GM19452 (cell line): ENCODE data around the gene PPP5C.

Experiments used
- ATAC-seq: cut with Tn5 transposase; IDR thresholded peaks from one replicate; pipeline ENCODE4 v1.9.1; 2021; ENCODE audit not compliant: unreplicated experiment

The PPP5C gene

DNA sequence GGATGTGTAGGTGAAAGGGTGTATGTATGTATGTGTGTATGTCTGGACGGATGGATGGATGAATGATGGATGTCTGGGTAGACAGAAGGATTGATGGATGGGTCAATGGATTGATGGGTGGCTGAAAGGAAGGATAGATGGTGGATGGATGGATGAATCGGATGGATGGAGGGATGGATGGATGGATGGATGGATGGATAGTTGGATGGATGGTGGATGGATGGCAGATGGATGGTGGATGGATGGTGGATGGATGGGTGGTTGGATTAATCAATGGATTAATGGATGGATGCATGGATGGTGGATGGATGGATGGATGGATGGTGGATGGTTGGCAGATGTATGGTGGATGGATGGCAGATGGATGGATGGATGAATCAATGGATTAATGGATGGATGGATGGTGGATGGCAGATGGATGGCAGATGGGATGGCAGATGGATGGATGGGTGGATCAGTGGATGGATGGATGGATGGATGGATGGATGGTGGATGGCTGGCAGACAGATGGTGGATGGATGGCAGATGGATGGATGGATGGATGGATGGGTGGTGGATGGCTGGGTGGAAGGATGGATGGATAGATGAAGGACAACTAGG lies 16.5 kb upstream of the PPP5C start:
- no peak for ATAC-seq

DNA sequence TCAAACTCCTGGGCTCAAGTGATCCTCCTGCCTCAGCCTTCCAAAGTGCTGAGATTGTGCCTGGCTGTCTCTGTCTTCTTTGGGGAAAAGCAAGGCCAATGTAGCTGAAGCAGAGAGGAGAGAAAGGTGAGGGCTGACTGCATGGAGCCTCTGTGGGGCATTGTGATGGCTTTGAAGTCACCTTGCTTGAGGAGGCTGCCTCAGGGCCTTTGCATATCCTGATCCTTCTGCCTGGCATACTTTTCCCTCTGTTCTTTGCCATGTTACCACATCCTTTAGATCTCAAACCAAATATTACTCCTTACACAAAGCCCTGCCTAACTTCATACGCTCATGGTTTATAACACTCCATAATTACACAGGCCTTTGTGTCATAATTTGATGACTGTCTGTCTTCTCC lies 9.4 kb upstream of the PPP5C start:
- no peak for ATAC-seq

DNA sequence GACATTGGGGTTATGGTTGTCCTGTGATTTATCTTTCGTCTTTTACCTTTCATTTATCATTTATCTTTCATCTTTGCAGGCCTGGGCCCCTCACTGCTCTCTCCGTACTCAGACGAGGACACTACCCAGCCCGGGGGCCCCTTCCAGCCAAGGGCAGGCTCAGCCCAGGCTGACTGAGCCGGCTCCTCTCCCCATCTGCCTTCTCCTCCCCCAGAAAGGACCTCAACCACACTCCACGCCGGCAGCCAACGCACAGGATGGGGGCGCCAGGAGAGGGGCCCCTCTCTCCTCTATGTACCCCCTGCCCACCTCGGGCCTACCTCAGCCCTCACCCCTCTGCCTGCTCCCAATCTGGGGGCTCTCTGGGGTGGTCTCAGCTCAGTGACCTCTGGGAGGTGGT lies 7.4 kb upstream of the PPP5C start:
- ATAC-seq, result no peak

DNA sequence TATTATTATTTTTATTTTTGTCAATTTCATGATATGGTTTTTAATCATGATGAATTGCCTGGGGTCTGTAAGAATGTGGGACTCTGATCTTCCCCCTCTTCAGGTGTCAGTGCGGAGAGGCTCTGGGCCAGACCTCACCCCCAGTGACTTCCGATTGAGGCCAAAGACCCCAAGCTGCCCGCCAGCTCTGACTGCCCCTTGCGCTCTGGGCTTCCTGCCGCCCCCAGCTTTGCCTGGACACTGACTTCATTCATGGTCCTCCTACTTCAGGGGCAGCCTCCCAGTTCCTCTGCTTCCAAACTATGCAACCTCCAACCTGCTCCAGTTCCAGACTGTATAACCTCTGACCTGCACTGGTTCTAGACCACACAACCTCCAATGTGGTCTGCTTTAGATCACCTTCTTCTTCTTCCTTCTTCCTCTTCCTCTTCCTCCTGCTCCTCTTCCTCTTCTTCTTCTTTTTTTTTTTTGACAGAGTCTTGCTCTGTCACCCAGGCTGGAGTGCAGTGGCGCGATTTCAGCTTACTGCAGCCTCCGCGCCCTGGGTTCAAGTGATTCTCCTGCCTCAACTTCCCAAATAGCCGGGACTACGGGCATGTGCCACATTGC lies 6.7 kb upstream of the PPP5C start:
- no peak for ATAC-seq

DNA sequence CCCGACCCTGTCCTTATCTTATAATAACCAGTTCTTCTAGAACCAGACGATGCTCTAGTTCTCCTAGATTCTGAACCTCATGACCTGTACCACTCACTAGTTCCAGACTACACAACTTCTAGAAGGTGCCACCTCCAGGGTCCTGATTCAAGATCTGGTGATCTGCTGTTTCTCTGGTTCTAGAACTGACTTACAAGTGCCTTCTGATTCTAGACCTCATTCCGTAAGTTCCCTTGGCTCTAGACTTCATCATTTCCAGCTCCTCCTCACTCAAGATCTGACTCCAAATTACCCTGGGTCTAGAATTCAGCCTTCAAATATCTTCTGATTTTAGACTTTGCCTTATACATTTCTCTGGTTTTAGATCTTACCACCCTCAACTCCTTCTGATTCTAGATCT lies 5.0 kb upstream of the PPP5C start:
- no peak for ATAC-seq

DNA sequence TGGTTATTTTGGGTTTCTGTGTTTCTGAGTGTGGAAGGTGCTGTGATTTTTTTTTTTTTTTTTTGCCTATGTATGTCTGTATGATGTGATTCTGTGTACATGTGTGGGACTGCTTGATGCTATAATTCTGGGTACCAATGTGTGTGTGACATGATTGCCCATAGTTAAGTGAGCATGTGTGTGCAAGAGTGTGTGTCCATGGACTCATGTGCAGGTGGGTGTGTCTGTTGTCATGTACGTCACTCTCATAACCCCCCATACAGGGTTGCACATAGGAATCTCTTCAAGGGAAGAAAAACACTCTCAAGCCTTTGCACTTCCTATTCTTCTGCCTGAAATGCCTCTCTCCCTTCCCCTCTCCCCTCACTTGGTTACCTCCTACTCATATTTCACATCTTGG lies 2.5 kb upstream of the PPP5C start:
- no peak for ATAC-seq

DNA sequence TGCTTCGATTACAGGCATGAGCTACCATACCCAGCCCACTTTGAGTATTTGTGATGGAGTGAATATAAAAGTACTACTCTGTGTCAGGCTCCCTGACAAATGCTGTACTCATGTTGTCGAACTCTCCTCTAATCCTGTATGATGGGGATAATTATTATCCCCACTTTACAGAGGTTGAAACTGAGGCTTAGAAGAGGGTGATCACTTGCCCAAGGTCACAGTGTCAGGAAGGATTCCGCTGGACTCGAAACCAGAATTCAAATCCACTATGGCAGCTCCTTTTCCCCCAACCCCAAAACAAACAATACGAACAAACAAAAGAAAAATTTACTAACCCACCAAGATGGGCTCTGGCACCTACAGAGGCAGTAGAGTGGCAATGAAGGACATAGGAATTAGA lies 1.7 kb upstream of the PPP5C start:
- ATAC-seq, result no peak

DNA sequence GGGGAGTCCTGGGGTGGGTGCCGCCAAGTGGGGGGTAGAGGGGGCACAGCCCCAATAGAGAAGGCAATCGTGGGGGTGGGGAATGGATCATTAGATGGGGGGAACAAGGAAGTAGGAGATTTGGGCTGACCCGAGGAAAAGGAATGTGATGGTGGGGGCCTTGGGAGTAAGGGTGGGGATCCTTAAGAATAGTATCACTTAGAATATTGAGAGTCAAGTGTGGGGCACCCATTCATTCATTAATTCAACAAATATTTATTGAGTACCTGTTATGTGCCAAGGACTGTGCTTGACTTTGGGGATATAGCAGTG lies 641 bp downstream of the PPP5C start:
- ATAC-seq, result no peak

DNA sequence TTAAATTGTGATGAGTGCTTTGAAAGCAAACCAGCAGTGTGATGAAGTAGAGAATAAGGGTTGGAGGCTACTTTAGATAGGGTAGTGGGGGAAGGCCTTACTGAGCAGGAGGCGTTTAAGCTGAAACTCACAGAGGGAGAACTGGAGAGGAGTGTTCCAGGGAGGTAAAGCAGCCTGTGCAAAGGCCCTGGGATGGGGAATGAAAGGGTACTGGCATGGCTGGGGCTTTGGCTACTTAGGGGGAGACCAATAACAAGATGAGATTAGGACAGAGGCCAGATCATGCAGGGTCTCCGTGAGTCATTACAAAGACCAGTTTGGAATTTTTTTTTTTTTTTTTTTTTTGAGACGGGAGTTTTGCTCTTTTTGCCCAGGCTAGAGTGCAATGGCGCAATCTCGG lies 1.1 kb downstream of the PPP5C start:
- ATAC-seq, result no peak

DNA sequence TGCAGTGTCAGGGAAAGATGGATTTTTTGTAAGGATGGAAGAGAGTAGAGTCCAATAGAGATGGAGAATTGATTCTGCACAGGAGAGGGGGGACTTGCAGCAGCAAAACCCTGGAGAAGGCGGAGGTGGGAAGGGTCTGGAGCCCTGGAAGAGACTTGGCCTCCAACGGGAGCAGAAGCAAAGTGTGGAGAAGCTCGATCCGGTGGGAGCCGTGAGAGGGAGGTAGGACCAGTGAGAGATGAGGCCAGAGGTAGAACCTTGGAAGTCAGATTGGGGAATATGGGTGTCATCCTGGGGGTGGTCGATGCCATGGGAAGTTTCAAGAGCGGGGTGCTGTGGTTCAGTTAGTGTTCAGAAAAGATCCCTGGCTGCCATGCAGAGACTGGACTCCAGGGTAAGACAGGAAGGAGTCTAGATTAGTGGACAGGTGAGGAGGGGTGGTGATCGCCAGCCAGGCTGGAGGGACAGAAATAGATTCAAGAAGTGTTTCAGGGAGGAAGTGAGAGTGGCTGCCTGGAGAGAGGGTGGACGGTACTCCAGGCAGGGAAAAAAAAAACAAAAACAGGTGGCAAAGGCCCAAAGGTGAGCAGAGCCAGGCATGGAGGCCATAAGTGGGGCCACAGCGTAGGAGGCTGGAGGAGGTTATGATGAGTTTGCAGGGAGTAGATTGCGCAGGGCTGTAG lies 2.6 kb downstream of the PPP5C start:
- ATAC-seq, result no peak

DNA sequence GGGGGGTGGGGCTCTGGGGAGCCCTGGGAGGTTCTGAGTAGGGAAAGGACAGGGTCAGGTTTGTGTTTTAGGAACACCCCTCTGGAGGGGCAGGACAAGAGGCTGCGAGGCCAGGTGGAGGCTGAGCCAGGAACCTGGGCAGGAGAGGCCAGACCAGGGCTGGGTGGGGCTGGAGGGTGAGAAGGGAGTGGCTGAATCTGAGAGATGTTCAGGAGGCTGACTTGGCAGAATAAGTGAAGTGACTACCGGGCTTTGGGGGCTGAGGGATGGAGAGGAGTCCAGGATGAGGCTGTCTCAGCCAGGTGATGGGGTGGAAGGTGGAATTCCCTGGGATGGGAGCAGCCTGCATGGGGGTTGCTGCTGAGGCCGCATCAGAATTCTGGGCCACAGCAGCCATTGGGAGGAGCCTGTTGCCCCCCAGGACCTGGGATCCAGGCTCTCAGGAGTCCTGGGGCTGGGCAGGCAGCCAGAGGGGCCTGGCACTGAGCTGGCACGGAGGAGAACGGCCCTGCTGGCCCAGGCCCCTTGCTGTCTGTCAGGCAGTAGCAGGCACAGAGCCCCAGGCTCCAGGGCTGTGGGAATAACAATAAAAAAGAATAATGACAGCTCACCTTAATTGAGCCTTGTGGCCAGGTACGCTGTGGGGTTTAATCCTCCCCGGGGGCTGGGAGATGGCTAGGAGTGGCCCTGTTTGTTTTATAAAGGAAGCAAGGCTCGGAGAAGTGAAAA lies 3.3 kb downstream of the PPP5C start:
- ATAC-seq, result no peak

DNA sequence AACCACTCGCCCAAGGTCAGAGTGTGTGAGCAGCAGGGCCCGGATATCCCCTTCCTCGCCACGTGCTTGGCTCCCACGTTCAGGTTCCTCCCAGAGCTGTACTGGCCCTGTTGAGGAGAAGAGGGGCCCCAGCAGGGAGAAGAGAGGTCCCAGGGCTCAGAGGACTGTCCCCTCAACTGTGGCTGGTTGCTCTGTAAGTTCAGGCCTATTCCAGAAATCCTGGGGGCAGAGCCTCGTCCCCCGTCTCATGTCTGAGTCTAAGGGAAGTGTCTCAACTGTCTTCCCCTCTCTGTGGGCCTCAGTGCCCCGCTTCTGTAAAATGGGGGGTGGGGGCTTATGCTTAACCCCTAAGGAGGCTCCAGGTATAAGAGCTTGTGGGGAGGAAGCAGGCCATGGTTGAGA lies 3.9 kb downstream of the PPP5C start:
- no peak for ATAC-seq

DNA sequence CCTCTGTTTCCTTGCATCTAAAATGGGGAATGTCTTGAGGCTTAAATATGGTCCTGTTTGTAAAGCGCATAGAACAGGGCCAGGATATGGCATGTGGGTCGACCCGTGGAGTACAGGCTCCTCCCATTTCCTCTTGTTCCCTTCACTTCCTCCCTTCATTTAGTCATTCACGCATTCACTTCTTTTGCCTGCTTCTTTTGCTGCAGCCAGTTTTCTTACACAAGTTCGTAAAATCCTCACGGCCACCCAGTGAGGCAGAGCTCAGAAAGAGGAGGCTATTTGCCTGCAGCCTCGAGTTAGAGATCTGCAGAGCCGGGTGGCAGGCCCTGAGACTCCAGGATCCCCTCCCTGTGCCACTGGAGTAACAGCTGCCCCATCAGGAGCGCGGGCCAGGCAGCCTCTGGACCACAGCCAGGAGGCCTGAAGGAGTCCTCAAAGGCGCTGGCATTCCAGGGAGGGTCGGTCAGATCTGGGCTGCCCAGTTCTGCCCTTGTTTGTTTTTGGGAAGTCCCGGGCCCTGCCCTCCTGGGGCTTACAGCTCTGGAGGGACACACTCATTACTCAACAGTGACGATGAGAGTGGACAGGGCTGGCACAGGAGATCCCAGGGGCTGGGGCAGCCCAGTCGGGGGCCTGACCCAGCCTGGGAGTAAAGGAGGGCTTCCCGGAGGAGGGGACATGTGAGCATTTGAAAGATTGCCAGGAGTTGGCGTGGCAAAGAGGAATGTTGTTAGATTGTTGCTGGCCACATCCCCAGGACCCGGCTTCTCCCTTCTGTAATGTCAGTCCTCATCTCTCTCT lies 4.6 kb downstream of the PPP5C start:
- no peak for ATAC-seq

DNA sequence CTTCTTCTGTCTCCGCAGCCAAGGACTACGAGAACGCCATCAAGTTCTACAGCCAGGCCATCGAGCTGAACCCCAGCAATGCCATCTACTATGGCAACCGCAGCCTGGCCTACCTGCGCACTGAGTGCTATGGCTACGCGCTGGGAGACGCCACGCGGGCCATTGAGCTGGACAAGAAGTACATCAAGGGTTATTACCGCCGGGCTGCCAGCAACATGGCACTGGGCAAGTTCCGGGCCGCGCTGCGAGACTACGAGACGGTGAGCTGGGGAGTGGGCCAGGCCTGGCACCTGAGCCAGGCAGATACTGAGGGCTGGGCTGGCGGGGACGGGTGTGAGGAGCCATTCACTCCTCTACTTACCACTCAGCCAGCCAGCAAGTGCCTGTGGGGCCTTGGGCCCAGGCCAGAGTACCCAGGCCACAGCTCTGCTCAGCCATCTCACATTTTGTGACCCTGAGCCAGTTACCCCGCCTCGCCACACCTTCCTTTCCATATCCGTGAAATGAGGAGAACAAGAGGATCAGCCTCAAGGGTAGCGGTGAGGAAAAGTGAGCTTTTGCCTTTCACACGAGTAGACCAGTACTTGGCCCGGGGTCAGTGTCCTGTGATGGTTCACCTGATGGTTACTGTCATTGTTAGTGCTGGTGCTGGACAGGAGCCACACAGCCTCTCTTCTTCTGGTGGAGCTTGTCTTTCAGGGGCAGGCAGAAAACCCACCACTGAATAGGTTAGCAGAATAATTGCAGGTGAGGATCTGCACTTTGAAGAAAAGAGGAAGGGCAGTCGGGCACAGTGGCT lies 7.0 kb downstream of the PPP5C start:
- no peak for ATAC-seq

DNA sequence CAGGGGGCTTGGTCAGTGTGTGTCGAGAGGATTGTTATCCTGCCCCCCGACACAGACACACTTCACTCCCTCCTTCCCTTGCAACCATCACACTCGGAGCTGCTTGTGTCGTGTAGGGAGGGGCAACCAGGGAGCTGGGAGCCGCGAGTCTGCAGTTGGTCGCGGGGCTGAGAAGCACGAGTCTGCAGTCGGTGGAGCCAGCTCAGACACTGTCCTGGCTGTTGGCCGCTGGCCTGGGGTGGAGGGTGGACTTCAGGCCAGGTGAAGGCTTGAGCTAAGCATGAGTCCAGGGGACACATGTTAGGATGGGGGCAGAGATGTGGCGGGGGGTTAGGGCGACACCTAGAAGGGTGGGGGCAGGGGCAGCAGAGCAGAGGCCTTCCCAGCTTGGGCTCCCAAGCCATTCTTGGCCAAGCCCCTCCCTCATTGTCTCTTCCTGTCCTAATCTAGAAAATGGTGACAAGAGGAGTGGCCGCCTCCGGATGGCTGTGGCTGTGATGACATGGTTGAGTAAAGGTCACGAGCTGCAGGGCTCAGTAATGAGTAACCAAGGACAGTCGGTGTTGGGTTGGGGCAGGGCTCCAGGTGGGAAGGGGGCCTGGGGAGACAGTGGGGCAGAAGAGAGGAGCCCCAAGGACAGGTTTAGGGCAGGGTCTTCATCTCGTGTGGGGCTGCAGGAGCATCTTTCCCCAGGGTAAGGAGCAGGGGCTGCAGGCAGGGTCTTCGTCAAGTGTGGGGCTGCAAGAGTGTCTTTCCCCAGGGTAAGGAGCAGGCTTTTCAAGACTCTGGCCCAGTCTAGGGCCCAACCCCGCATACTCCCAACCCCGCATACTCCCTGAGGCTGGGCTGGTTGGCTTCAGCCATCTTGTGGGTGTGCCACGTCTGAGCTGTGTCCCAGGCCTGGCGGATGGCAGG lies 8.6 kb downstream of the PPP5C start:
- ATAC-seq, result no peak

DNA sequence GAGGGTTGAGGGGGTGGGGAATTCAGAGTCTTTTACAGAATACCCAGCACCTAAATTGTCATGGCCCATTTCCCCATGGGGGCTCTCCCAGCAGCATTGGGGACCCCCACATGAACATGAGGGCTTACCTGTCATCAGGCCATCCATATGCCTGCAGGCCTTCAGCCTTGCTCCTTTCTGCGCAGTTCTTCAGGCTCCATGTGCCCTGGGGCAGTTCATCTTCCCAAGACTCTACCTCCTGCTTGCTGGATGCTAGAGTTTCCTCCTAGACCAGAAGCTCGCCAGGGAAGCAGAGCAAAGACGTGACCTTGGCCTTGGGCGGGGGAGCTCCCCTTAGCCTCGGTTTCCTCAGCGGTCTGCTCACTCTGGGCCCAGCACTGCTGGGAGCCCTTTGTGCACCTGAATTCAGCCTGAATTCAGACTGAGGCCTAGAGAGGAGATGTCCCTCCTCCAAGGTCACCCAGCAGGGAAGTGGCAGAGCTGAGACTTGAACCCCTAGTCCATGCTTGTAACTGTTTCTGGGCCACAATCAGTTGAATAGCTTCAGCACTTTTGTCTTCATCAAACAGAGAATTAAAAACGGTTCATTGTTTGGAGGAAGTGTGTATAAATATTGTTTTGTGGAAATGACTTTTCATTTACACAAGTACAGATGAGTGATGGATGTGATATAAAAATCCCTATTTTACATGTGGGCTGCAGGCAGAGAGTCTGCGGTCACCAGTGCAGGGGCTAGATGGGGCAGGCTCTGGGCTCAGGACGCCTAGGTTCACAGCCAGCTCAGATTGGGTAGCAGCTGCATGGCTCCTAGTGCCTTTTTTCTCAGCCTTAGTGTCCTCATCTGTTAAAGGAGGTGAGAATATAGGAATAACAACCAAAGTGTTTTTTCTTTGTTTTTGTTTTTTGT lies 9.5 kb downstream of the PPP5C start:
- ATAC-seq, result no peak

DNA sequence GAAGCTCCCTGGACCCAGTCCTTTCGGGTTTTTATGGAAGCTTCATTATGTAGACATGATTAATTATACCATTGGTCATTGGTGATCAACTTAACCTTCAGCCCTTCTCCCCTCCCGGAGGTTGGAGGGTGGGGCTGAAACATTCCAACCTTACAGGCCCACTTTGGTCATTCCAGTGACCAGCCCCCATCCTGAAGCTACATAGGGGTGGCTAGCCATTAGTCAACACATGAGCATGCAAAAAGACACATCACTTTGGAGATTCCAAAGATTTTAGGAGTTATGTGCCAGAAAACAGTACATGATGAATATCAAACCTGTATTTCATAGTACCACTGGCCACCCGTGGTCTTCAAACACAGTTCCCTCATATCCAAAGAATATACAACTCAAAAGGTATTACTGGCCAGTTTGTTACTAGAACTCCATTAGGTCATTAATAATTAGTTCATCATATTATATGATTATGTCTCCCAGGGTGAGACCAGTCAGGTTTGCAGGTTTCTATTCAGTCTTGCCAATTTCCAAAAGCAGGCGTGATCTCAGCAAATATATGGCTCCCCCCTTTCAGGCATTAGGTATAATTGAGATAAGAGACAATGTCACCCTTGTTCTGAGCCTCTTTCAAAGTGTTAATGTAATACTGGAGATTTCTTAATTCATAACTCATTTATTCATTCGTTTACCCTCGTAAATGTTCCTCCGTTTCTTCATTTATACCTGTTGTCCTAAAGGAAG lies 11.1 kb downstream of the PPP5C start:
- ATAC-seq, result no peak

DNA sequence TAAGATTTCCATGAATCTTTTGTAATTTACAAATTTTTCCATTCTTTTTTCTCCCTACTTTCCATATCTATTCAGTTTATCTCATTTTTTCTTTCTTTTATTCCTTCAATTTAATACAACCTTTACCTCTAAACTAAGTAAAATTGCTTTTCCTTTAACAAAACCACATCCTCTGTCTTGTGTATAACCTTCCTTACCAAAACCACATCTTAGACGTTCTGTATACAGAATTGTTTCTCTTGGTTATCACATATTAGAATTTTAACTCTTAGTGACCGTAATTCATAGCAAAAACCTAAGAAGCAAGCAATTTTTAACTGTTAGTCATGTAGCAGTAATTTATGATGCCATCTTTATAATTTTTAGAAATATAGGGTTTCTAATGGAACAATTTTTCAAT lies 15.0 kb downstream of the PPP5C start:
- ATAC-seq, result no peak
